ENCODE data around the gene WBP1L.
A peak's percentile ranks its signal among the peaks of the same experiment; 100 is the strongest.

WBP1L gene

DNA sequence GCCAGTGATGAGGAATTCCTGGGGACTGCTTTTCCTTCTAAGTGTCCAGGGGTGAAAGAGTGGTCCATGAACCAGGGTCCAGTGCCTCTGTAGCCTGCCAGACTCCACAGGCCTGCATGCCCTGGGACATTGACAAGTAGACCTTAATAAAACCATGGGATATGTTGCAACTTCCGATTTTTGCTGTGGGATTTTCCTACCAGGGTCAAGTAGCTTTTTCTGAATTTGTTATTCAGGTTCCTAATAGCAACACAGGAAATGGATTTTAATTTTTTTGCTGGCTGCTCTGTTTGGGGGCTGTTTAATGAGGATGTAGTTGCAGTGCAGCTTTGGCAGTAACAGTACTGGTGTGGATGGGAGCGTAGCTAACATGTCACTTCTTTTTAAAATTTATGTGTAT is 42.1 kb downstream of the WBP1L start:
- TF ChIP-seq, protein P1, sequence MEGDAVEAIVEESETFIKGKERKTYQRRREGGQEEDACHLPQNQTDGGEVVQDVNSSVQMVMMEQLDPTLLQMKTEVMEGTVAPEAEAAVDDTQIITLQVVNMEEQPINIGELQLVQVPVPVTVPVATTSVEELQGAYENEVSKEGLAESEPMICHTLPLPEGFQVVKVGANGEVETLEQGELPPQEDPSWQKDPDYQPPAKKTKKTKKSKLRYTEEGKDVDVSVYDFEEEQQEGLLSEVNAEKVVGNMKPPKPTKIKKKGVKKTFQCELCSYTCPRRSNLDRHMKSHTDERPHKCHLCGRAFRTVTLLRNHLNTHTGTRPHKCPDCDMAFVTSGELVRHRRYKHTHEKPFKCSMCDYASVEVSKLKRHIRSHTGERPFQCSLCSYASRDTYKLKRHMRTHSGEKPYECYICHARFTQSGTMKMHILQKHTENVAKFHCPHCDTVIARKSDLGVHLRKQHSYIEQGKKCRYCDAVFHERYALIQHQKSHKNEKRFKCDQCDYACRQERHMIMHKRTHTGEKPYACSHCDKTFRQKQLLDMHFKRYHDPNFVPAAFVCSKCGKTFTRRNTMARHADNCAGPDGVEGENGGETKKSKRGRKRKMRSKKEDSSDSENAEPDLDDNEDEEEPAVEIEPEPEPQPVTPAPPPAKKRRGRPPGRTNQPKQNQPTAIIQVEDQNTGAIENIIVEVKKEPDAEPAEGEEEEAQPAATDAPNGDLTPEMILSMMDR (IDR thresholded peaks at IDR 0.05; ENCODE audit: low read depth, low read length, missing control alignments) = no peak
- no peak for DNase-seq
- in situ Hi-C loops (cut with HindIII; ENCODE audit: low pct_ligation_motif_present, low sequenced_read_pairs) = no loop called here
- H3K36me3 ChIP-seq (replicated peaks) = peaks cover under 1% of the 10 kb centered on the region
- no peaks in the 10 kb centered on the region for H3K27me3 ChIP-seq (replicated peaks)
- no peak overlapping the region for H3K27ac ChIP-seq
- no peak overlapping the region for H3K4me3 ChIP-seq (ENCODE audit: low read depth, low read length)

DNA sequence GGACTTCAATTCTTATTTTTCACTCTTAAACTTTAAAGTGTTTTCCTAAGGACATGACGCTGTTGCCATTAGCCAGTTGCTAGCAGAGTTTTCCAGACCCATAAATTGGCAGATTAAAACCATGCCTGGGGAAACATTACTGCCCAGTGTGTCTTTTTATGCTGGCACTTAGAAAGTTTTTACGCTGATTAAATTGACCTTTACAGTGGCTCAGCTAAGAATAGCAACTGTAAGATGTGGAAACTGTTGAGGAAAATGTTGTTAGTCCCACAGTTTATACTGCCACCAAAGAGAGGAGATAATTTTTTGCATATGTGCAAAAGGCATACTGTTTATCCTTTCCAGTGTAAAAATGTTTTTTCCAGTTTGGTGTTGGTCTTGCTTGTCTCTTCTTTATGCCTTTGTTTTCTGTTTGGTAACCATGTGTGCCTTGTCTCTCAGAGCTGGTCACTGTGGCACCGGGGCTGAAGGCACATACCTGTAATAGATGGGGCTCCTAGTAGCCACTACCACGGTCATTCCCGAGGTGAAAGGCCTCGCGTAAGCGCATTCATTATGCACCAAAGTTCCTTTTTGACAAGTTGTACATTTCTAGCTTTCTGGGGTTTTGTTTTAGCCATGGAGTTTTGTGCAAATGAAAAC is 48.1 kb downstream of the WBP1L start:
- H3K27ac ChIP-seq = no peak overlapping the region
- H3K27me3 ChIP-seq (replicated peaks) = no peaks in the 10 kb centered on the region
- no peak for DNase-seq
- peaks cover 4% of the 10 kb centered on the region for H3K36me3 ChIP-seq (replicated peaks)
- in situ Hi-C loops (cut with HindIII; ENCODE audit: low pct_ligation_motif_present, low sequenced_read_pairs) = no loop called here
- TF ChIP-seq, protein P1 (IDR thresholded peaks at IDR 0.05; ENCODE audit: low read depth, low read length, missing control alignments) = no peak
- no peak overlapping the region for H3K4me3 ChIP-seq (ENCODE audit: low read depth, low read length)

DNA sequence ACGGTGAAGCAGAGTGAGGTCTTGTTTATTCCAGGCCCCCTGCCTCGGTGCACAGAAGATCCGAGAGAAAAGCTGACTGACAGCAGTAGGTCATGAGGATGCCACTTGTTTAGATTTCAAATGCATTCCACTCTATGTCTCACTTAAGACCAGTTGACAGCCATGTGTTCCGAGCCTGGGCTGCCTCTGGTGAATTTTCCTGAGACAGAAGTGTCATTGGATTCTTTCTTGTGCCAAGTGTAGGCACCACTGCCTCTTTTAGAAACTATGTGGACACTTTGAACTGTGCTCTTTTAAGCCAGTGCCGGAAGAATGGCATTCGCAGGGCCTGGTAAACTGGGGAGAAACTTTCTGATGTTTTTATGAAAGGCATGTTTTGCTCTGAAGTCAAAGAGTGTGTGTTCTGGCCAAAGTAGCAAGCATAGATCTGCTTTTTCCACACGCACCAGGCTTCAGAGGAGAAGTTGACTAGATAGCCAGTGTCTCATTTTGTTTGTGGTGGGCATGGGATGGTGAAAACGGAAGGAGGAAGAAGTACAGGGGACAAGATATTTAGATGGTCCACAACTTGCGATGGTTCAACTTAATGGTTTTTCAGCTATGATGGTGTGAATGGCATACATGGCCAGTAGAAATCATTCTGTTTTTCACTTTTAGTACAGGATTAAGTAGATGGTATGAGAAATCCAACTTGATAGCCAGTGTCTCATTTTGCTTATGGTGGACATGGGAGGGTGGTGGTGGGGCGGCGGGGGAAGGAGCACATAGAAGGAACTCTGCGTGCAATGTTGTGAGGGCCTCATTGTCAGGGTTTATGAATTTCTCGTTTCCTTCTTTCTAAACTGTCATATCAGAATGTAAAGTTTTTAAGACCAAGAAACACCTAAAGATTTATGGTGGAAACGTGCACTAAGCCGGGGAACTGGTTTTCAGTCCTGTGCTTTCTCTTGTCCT is 52.0 kb downstream of the WBP1L start:
- DNase-seq = no peak
- Histone ChIP-seq H3K27me3 (replicated peaks) (no peaks in the 10 kb centered on the region), H3K36me3 (replicated peaks) (peaks cover 19% of the 10 kb centered on the region), H3K4me3 (ENCODE audit: low read depth, low read length) (no peak overlapping the region), H3K27ac (no peak overlapping the region)
- in situ Hi-C loops (cut with HindIII; ENCODE audit: low pct_ligation_motif_present, low sequenced_read_pairs) = no loop called here
- TF ChIP-seq, protein P1 (IDR thresholded peaks at IDR 0.05; ENCODE audit: low read depth, low read length, missing control alignments) = no peak

DNA sequence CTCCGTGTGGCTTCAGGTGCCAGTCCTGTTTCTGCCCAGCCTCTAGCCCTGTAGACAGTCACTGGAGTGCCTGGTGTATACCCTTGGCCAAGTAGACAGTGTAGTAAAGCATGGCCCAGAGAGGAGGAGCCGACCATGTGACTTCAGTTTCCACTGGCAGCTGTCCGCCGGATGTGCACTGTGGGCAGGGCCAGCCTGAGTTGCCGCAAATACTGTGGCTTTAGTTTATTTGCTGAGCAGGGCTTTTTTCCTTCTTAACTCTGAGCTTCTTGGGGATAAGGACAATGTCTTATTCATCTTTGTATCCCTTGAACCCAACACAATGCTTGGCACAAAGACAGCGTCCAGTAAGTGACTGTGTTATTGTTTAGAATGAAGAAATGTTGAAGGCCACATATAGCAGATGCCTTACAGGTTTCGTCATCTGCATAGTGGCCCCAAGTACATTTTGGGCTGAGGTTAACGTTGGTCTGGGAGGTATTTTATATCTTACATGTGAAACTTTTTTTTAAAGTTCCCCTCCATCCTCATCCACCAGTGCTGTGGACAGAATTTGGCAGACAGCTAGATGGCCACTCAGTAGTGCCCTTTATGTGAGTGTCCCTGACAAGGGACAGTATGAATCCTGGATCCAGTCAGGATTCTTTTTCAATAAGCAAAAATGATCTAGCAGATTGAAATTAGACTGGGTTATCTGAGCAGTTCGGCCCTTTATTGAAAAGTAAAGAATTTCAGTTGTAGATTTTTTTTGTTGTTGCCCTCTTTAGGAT is 52.8 kb downstream of the WBP1L start:
- no peak overlapping the region for H3K4me3 ChIP-seq (ENCODE audit: low read depth, low read length)
- peak overlapping the region; percentile 21 for H3K27ac ChIP-seq
- H3K27me3 ChIP-seq (replicated peaks) = no peaks in the 10 kb centered on the region
- H3K36me3 ChIP-seq (replicated peaks) = peaks cover 25% of the 10 kb centered on the region
- TF ChIP-seq, protein P1 (IDR thresholded peaks at IDR 0.05; ENCODE audit: low read depth, low read length, missing control alignments) = no peak
- DNase-seq = peak; percentile 50
- in situ Hi-C loops (cut with HindIII; ENCODE audit: low pct_ligation_motif_present, low sequenced_read_pairs) = no loop called here

DNA sequence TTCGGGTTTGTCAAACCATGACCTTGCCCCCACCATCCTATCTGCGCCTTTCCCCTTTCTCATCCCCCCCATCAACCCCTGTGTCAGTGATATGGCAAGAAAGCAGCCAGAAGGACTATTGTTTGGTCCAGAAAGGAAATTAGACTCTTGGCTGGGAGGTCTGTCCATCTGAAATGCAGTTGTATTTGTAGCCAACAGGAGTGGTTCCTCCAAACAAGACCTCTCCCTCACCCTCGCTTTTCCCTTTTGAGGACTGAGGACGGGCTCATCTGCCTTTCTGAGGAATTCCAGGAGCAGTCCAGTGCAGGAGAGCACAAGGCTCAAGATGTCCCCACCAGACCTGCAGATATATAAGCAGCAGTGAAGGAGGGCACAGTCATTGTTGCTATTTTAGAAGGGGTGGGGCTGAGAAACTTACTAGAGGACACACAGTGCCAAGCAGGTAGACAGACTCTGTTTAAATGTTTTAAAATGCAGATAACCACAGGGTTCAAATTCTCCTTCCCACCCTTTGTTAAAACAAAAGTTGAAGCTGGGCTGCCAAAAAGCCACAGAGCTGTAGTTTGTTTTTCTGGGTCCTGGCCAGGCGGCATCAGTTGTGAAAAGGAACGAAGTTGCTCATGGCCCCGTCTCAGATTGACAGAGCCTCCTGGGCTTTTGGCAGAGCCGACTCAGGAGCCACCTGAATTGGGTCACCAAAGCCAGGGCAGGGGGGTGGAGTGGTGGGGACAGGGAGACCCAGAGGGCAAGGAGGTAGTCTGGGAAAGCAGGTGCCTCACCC is 56.1 kb downstream of the WBP1L start:
- in situ Hi-C loops (cut with HindIII; ENCODE audit: low pct_ligation_motif_present, low sequenced_read_pairs) = no loop called here
- no peak for DNase-seq
- Histone ChIP-seq H3K27ac (no peak overlapping the region), H3K36me3 (replicated peaks) (peaks cover 28% of the 10 kb centered on the region), H3K4me3 (ENCODE audit: low read depth, low read length) (no peak overlapping the region), H3K27me3 (replicated peaks) (no peaks in the 10 kb centered on the region)
- TF ChIP-seq, protein P1 (IDR thresholded peaks at IDR 0.05; ENCODE audit: low read depth, low read length, missing control alignments) = no peak

All from brain microvascular endothelial cell (primary cell).